ENCODE data around the gene APOBEC3A. TPM values are rescaled to one million over a fixed set of nuclear protein-coding genes. Genes with fewer than 3 reads are reported as not detected.

The APOBEC3A gene
- total RNA-seq, 4 donors from 2014 or later, result 0.67 TPM; not detected in 3

GRCh38 chr22:38937036-38937435, 20.4 kb upstream of the APOBEC3A start:
- Histone ChIP-seq H3K27ac (no peak overlapping the region), H3K4me3 (replicated peaks in 1 of 3) (no peak overlapping the region), H3K36me3 (no peaks in the 10 kb centered on the region), H3K4me1 (peaks cover 6 to 11% of the 10 kb centered on the region in 2 donors), H3K9me3 (no peaks in the 10 kb centered on the region), H3K27me3 (no peaks in the 10 kb centered on the region)
- WGBS, 2 donors, result 100% methylated on average over 3 to 4 of the region's 4 CpGs
- TF ChIP-seq CTCF (IDR thresholded peaks at IDR 0.05), result no peak
- TF ChIP-seq POLR2A (IDR thresholded peaks at IDR 0.05), result no peak
- no peak for DNase-seq
- intact Hi-C loops (cut with DNase I), result no loop called here

- WGBS, 2 donors, result 84 to 94% methylated on average over 12 of the region's 12 CpGs
These were observed 19.9 kb upstream of the APOBEC3A start for GRCh38 chr22:38937541-38937940.

GRCh38 chr22:38938221-38938620, 19.2 kb upstream of the APOBEC3A start:
- DNase-seq, result no peak
- H3K27ac ChIP-seq, result no peak overlapping the region
- TF ChIP-seq CTCF (IDR thresholded peaks at IDR 0.05) (no peak), POLR2A (IDR thresholded peaks at IDR 0.05) (no peak)
- intact Hi-C loops (cut with DNase I), result no loop called here
- no peaks in the 10 kb centered on the region for H3K36me3 ChIP-seq
- no peaks in the 10 kb centered on the region for H3K9me3 ChIP-seq
- H3K27me3 ChIP-seq, result no peaks in the 10 kb centered on the region
- peaks cover 6 to 11% of the 10 kb centered on the region in 2 donors for H3K4me1 ChIP-seq
- H3K4me3 ChIP-seq (replicated peaks in 1 of 3), result no peak overlapping the region
- 85 to 92% methylated on average over 11 of the region's 11 CpGs for WGBS, 2 donors

More at GRCh38 chr22:38937541-38937940, 19.9 kb upstream of the APOBEC3A start:
- no peak for DNase-seq
- Histone ChIP-seq H3K36me3 (no peaks in the 10 kb centered on the region), H3K27me3 (no peaks in the 10 kb centered on the region), H3K4me3 (replicated peaks in 1 of 3) (no peak overlapping the region), H3K27ac (no peak overlapping the region), H3K4me1 (peaks cover 6 to 11% of the 10 kb centered on the region in 2 donors), H3K9me3 (no peaks in the 10 kb centered on the region)
- no peak for TF ChIP-seq CTCF (IDR thresholded peaks at IDR 0.05)
- no peak for TF ChIP-seq POLR2A (IDR thresholded peaks at IDR 0.05)
- intact Hi-C loops (cut with DNase I), result no loop called here

- H3K27ac ChIP-seq, result no peak overlapping the region
- TF ChIP-seq CTCF (IDR thresholded peaks at IDR 0.05), result no peak
- TF ChIP-seq POLR2A (IDR thresholded peaks at IDR 0.05), result no peak
- 80 to 83% methylated on average over 7 of the region's 7 CpGs for WGBS, 2 donors
- no peaks in the 10 kb centered on the region for H3K36me3 ChIP-seq
- no peak overlapping the region for H3K4me3 ChIP-seq (replicated peaks in 1 of 3)
- no peaks in the 10 kb centered on the region for H3K27me3 ChIP-seq
- no peak for DNase-seq
- H3K4me1 ChIP-seq, result peaks cover 6 to 11% of the 10 kb centered on the region in 2 donors
- intact Hi-C loops (cut with DNase I), result no loop called here
- no peaks in the 10 kb centered on the region for H3K9me3 ChIP-seq
These were observed 18.5 kb upstream of the APOBEC3A start for GRCh38 chr22:38938925-38939324.

- no peak for DNase-seq
- TF ChIP-seq POLR2A (IDR thresholded peaks at IDR 0.05) (no peak), CTCF (IDR thresholded peaks at IDR 0.05) (no peak)
- WGBS, 2 donors, result 88 to 93% methylated on average over 6 of the region's 6 CpGs
- H3K9me3 ChIP-seq, result no peaks in the 10 kb centered on the region
- no peaks in the 10 kb centered on the region for H3K36me3 ChIP-seq
- intact Hi-C loops (cut with DNase I), result no loop called here
- no peak overlapping the region for H3K27ac ChIP-seq
- H3K4me3 ChIP-seq (replicated peaks in 1 of 3), result no peak overlapping the region
- no peaks in the 10 kb centered on the region for H3K4me1 ChIP-seq
- H3K27me3 ChIP-seq, result no peaks in the 10 kb centered on the region
These were observed 16.5 kb upstream of the APOBEC3A start for GRCh38 chr22:38940811-38941384.

All from thyroid gland (tissue), 4 donors.